ENCODE data around the gene TEX53.

TEX53 gene

GRCh38 chr9:114684036-114684435 lies 26.4 kb upstream of the TEX53 start:
- H3K27me3 ChIP-seq (ENCODE audit: insufficient read depth, low read length, poor library complexity), result no peaks in the 10 kb centered on the region
- H3K27ac ChIP-seq (ENCODE audit: low read depth, low read length), result no peak overlapping the region
- no peak overlapping the region for H3K4ac ChIP-seq (ENCODE audit: low read depth, low read length)
- H2AK5ac ChIP-seq (ENCODE audit: low read length), result no peak overlapping the region
- DNase-seq, result no peak
- no peaks in the 10 kb centered on the region for H3K79me1 ChIP-seq (ENCODE audit: low read length)
- H4K8ac ChIP-seq (ENCODE audit: low read depth, low read length), result no peak overlapping the region
- H3K23ac ChIP-seq (ENCODE audit: low read length), result no peak overlapping the region
- no peaks in the 10 kb centered on the region for H3K79me2 ChIP-seq (ENCODE audit: control insufficient read depth, insufficient read depth, low read length)
- no peak overlapping the region for H3K4me3 ChIP-seq (ENCODE audit: low read length)
- H3K4me2 ChIP-seq (ENCODE audit: low read length), result no peak overlapping the region
- no peak overlapping the region for H2BK15ac ChIP-seq (replicated peaks; ENCODE audit: low read depth)
- H3K36me3 ChIP-seq (ENCODE audit: control insufficient read depth, insufficient read depth, low read length), result no peaks in the 10 kb centered on the region
- H3K18ac ChIP-seq (ENCODE audit: low read length), result no peak overlapping the region
- H2BK5ac ChIP-seq (ENCODE audit: low read length), result no peak overlapping the region
- H2BK120ac ChIP-seq (ENCODE audit: low read depth, low read length), result no peak overlapping the region
- WGBS (ENCODE audit: extremely low coverage, insufficient coverage, low lambda C conversion rate), result no CpG with 5 or more reads among the region's 6 CpGs
- H3K56ac ChIP-seq (ENCODE audit: low read length), result no peak overlapping the region
- H3K9ac ChIP-seq (ENCODE audit: low read length), result no peak overlapping the region
- H4K5ac ChIP-seq (ENCODE audit: low read length), result no peak overlapping the region
- H3K4me1 ChIP-seq (ENCODE audit: control insufficient read depth, low read depth, low read length), result no peaks in the 10 kb centered on the region

- H3K23ac ChIP-seq (ENCODE audit: low read length), result no peak overlapping the region
- no peak overlapping the region for H3K4me3 ChIP-seq (ENCODE audit: low read length)
- DNase-seq, result no peak
- no peak overlapping the region for H4K8ac ChIP-seq (ENCODE audit: low read depth, low read length)
- H3K56ac ChIP-seq (ENCODE audit: low read length), result no peak overlapping the region
- no peak overlapping the region for H2BK15ac ChIP-seq (replicated peaks; ENCODE audit: low read depth)
- H3K4ac ChIP-seq (ENCODE audit: low read depth, low read length), result no peak overlapping the region
- H3K4me2 ChIP-seq (ENCODE audit: low read length), result no peak overlapping the region
- H4K5ac ChIP-seq (ENCODE audit: low read length), result no peak overlapping the region
- no peak overlapping the region for H3K27ac ChIP-seq (ENCODE audit: low read depth, low read length)
- WGBS (ENCODE audit: extremely low coverage, insufficient coverage, low lambda C conversion rate), result no CpG with 5 or more reads among the region's 3 CpGs
- no peaks in the 10 kb centered on the region for H3K4me1 ChIP-seq (ENCODE audit: control insufficient read depth, low read depth, low read length)
- H3K79me2 ChIP-seq (ENCODE audit: control insufficient read depth, insufficient read depth, low read length), result no peaks in the 10 kb centered on the region
- no peak overlapping the region for H2AK5ac ChIP-seq (ENCODE audit: low read length)
- no peak overlapping the region for H3K9ac ChIP-seq (ENCODE audit: low read length)
- no peaks in the 10 kb centered on the region for H3K79me1 ChIP-seq (ENCODE audit: low read length)
- H2BK5ac ChIP-seq (ENCODE audit: low read length), result no peak overlapping the region
- no peaks in the 10 kb centered on the region for H3K27me3 ChIP-seq (ENCODE audit: insufficient read depth, low read length, poor library complexity)
- H3K36me3 ChIP-seq (ENCODE audit: control insufficient read depth, insufficient read depth, low read length), result no peaks in the 10 kb centered on the region
- H3K18ac ChIP-seq (ENCODE audit: low read length), result no peak overlapping the region
- no peak overlapping the region for H2BK120ac ChIP-seq (ENCODE audit: low read depth, low read length)
Observed at GRCh38 chr9:114682846-114683245, 25.2 kb upstream of the TEX53 start.

GRCh38 chr9:114681594-114682332 lies 24.2 kb upstream of the TEX53 start, which contains the start of gene TEX48:
Gene TEX48 (minus strand): TSS chr9:114682192. CDS start chr9:114671723, 10,469 bp downstream.
- no peak within 1 kb of the TSS for H3K9ac ChIP-seq (ENCODE audit: low read length)
- WGBS (ENCODE audit: extremely low coverage, insufficient coverage, low lambda C conversion rate), result no CpG with 5 or more reads among the region's 8 CpGs
- H4K8ac ChIP-seq (ENCODE audit: low read depth, low read length), result no peak within 1 kb of the TSS
- H3K79me1 ChIP-seq (ENCODE audit: low read length), result no peaks in the 10 kb centered on the region
- no peak within 1 kb of the TSS for H3K23ac ChIP-seq (ENCODE audit: low read length)
- H3K79me2 ChIP-seq (ENCODE audit: control insufficient read depth, insufficient read depth, low read length), result no peaks in the 10 kb centered on the region
- H2BK15ac ChIP-seq (replicated peaks; ENCODE audit: low read depth), result no peak within 1 kb of the TSS
- H3K4ac ChIP-seq (ENCODE audit: low read depth, low read length), result no peak within 1 kb of the TSS
- H3K27me3 ChIP-seq (ENCODE audit: insufficient read depth, low read length, poor library complexity), result no peaks in the 10 kb centered on the region
- H3K56ac ChIP-seq (ENCODE audit: low read length), result no peak within 1 kb of the TSS
- DNase-seq, result peak; percentile 91
- no peak within 1 kb of the TSS for H3K4me3 ChIP-seq (ENCODE audit: low read length)
- H2BK120ac ChIP-seq (ENCODE audit: low read depth, low read length), result no peak within 1 kb of the TSS
- no peak within 1 kb of the TSS for H3K18ac ChIP-seq (ENCODE audit: low read length)
- no peak within 1 kb of the TSS for H3K27ac ChIP-seq (ENCODE audit: low read depth, low read length)
- H2BK5ac ChIP-seq (ENCODE audit: low read length), result no peak within 1 kb of the TSS
- H3K36me3 ChIP-seq (ENCODE audit: control insufficient read depth, insufficient read depth, low read length), result no peaks in the 10 kb centered on the region
- H3K4me2 ChIP-seq (ENCODE audit: low read length), result no peak within 1 kb of the TSS
- H2AK5ac ChIP-seq (ENCODE audit: low read length), result no peak within 1 kb of the TSS
- no peaks in the 10 kb centered on the region for H3K4me1 ChIP-seq (ENCODE audit: control insufficient read depth, low read depth, low read length)
- no peak within 1 kb of the TSS for H4K5ac ChIP-seq (ENCODE audit: low read length)

GRCh38 chr9:114680259-114681001 lies 22.8 kb upstream of the TEX53 start:
- H4K8ac ChIP-seq (ENCODE audit: low read depth, low read length), result no peak overlapping the region
- no peak overlapping the region for H3K27ac ChIP-seq (ENCODE audit: low read depth, low read length)
- H4K5ac ChIP-seq (ENCODE audit: low read length), result no peak overlapping the region
- peak; percentile 31 for DNase-seq
- H2BK5ac ChIP-seq (ENCODE audit: low read length), result no peak overlapping the region
- no peak overlapping the region for H2AK5ac ChIP-seq (ENCODE audit: low read length)
- no peaks in the 10 kb centered on the region for H3K36me3 ChIP-seq (ENCODE audit: control insufficient read depth, insufficient read depth, low read length)
- no peaks in the 10 kb centered on the region for H3K79me1 ChIP-seq (ENCODE audit: low read length)
- H3K9ac ChIP-seq (ENCODE audit: low read length), result no peak overlapping the region
- WGBS (ENCODE audit: extremely low coverage, insufficient coverage, low lambda C conversion rate), result no CpG with 5 or more reads among the region's 8 CpGs
- no peak overlapping the region for H2BK120ac ChIP-seq (ENCODE audit: low read depth, low read length)
- H3K56ac ChIP-seq (ENCODE audit: low read length), result no peak overlapping the region
- H3K18ac ChIP-seq (ENCODE audit: low read length), result no peak overlapping the region
- no peaks in the 10 kb centered on the region for H3K4me1 ChIP-seq (ENCODE audit: control insufficient read depth, low read depth, low read length)
- H3K4me2 ChIP-seq (ENCODE audit: low read length), result no peak overlapping the region
- no peaks in the 10 kb centered on the region for H3K27me3 ChIP-seq (ENCODE audit: insufficient read depth, low read length, poor library complexity)
- H3K4ac ChIP-seq (ENCODE audit: low read depth, low read length), result no peak overlapping the region
- no peak overlapping the region for H2BK15ac ChIP-seq (replicated peaks; ENCODE audit: low read depth)
- H3K4me3 ChIP-seq (ENCODE audit: low read length), result no peak overlapping the region
- no peak overlapping the region for H3K23ac ChIP-seq (ENCODE audit: low read length)
- no peaks in the 10 kb centered on the region for H3K79me2 ChIP-seq (ENCODE audit: control insufficient read depth, insufficient read depth, low read length)

GRCh38 chr9:114678795-114679194 lies 21.2 kb upstream of the TEX53 start:
- no peak for DNase-seq
- Histone ChIP-seq H2BK120ac (ENCODE audit: low read depth, low read length) (no peak overlapping the region), H4K8ac (ENCODE audit: low read depth, low read length) (no peak overlapping the region)

More at GRCh38 chr9:114678795-114679194, 21.2 kb upstream of the TEX53 start:
- no peak overlapping the region for H4K5ac ChIP-seq (ENCODE audit: low read length)
- H2AK5ac ChIP-seq (ENCODE audit: low read length), result no peak overlapping the region
- H3K56ac ChIP-seq (ENCODE audit: low read length), result no peak overlapping the region
- H2BK5ac ChIP-seq (ENCODE audit: low read length), result no peak overlapping the region
- H3K4ac ChIP-seq (ENCODE audit: low read depth, low read length), result no peak overlapping the region
- H3K79me1 ChIP-seq (ENCODE audit: low read length), result no peaks in the 10 kb centered on the region
- H3K4me1 ChIP-seq (ENCODE audit: control insufficient read depth, low read depth, low read length), result no peaks in the 10 kb centered on the region
- H3K4me3 ChIP-seq (ENCODE audit: low read length), result no peak overlapping the region
- no peaks in the 10 kb centered on the region for H3K36me3 ChIP-seq (ENCODE audit: control insufficient read depth, insufficient read depth, low read length)
- H3K18ac ChIP-seq (ENCODE audit: low read length), result no peak overlapping the region
- no peak overlapping the region for H3K27ac ChIP-seq (ENCODE audit: low read depth, low read length)
- H3K79me2 ChIP-seq (ENCODE audit: control insufficient read depth, insufficient read depth, low read length), result no peaks in the 10 kb centered on the region
- no peaks in the 10 kb centered on the region for H3K27me3 ChIP-seq (ENCODE audit: insufficient read depth, low read length, poor library complexity)
- H2BK15ac ChIP-seq (replicated peaks; ENCODE audit: low read depth), result no peak overlapping the region
- H3K9ac ChIP-seq (ENCODE audit: low read length), result no peak overlapping the region
- H3K4me2 ChIP-seq (ENCODE audit: low read length), result no peak overlapping the region
- H3K23ac ChIP-seq (ENCODE audit: low read length), result no peak overlapping the region

Data from mesendoderm (in vitro differentiated cells).